Body of pancreas (tissue), 4 donors: ENCODE measurements around the gene ERCC5.

Source experiments
- POLR2A ChIP-seq, 3 donors: fragments of 450-650 bp; IDR thresholded peaks; one replicate each; pipeline ENCODE4 v1.6.1; 2016; ENCODE audit warnings: antibody characterized with exemption in 3 of 3, mild to moderate bottlenecking in 2 of 3
- TF ChIP-seq, protein P1 (sequence below), 7 experiments: fragments of 450-650 bp in 4 of 7; fragments of 200-600 bp in 3 of 7; sonication (generic) in 3 of 7; IDR thresholded peaks; one replicate each; pipeline ENCODE4 v1.5.1; 2016 to 2019; ENCODE audit warnings: antibody characterized with exemption in 7 of 7

DNA sequence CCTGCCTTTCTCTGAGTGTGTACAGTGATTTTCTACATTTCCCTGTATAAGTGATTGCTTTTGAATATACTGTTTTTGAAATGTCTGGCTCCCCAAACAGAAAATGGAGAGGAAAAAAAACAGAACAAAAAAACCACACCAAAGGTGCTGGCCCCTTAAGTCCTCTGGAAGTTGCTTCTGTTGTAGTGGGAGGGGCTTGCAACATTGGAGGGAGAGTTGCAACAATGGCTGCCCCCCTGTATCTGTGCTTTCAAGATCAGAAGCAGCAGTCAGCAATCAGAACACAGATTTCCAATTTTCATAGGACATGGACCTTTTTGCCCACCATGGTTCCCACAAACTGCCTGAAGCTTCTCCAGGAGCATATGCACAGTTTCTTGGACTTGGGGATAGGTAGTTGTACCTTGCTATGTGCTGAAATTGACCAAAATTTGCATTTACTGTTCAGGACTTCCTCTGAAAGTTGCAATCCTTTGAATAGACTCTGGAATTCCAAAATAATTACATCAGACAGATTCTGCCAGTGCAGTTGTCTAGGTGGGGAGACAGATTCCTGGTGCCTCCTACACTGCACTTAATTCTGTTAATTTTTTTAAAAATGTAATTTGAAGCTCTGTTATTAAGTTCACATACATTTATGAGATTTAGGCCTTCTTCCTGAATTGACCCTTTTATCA, 33.1 kb upstream of the ERCC5 start:
- TF ChIP-seq, protein P1, sequence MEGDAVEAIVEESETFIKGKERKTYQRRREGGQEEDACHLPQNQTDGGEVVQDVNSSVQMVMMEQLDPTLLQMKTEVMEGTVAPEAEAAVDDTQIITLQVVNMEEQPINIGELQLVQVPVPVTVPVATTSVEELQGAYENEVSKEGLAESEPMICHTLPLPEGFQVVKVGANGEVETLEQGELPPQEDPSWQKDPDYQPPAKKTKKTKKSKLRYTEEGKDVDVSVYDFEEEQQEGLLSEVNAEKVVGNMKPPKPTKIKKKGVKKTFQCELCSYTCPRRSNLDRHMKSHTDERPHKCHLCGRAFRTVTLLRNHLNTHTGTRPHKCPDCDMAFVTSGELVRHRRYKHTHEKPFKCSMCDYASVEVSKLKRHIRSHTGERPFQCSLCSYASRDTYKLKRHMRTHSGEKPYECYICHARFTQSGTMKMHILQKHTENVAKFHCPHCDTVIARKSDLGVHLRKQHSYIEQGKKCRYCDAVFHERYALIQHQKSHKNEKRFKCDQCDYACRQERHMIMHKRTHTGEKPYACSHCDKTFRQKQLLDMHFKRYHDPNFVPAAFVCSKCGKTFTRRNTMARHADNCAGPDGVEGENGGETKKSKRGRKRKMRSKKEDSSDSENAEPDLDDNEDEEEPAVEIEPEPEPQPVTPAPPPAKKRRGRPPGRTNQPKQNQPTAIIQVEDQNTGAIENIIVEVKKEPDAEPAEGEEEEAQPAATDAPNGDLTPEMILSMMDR (IDR thresholded peaks at IDR 0.05), result no peak
- TF ChIP-seq POLR2A (IDR thresholded peaks at IDR 0.05), result no peak
